HG02588 (cell line): ENCODE measurements around the gene SCGB3A1.

Experiments used
- ATAC-seq: cut with Tn5 transposase; IDR thresholded peaks from one replicate; pipeline ENCODE4 v1.9.1; 2021; ENCODE audit warnings: mild to moderate bottlenecking, moderate library complexity; ENCODE audit not compliant: unreplicated experiment

SCGB3A1 gene

DNA sequence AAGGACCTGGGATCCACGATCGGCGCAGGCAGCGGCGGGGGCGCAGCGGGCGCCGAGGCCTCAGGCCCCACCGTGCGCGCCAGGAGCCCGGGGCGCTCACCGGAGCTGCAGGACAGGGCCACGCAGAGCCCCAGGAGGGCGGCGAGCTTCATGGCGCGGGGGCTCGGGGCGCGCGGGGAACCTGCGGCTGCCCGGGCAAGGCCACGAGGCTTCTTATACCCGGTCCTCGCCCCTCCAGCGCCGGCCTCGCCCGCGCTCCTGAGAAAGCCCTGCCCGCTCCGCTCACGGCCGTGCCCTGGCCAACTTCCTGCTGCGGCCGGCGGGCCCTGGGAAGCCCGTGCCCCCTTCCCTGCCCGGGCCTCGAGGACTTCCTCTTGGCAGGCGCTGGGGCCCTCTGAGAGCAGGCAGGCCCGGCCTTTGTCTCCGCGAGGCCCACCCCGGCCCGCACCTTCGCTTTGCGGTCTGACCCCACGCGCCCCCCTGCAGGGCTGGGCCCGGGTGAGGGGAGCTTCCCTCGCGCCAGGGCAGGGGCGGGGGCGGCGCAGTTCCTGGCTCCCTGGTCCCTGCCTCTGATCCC is at the start of gene SCGB3A1:
Gene SCGB3A1, minus strand, starts transcription at position 189 of the 577 bp plus-strand sequence. Its CDS starts 37 bp downstream, at position 152.
- ATAC-seq = no peak

- ATAC-seq = no peak
Measured at GRCh38 chr5:180640611-180640860, 49.2 kb upstream of the SCGB3A1 start.

DNA sequence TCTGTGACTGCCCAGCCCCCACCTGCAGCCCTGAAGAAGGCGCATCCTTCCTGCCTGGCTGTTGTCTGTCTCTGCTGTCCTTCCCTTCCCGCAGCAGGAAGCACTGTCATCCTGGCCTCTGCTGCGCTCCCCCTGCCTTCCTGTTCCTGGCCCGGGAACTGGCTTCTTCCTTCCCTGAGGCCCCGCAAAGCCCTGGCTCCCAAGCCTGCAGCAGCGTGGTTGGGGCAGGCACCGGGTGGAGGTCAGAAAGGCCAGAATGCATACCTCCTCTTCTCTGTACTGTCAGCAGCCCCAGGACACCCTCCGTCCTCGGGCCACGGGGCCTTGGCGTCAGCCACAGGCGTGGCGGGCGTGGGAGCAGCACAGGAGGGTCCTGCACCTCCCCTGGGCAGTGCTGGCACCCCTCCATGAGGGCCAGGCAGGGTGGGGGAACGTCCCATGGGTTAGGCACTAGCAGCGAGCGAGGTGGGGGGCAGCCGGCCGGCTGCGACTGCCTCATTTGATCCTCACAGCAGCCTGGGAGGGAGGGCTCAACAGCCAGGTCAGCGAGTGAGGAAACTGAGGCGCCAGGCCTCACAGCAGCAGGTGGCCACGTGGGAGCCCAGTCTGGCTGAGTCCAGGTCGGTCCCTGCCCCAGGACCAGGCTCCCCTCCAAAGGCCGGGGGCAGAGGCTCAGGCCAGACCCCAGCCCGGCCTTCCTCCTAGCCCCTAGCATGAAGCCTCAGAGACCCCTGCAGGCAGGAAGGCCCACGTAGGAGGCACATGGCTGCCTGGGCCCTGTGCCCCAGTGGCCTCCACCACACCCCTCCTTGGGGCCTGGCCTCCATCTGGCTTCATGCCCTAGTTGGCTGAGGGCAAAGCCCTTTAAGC is 48.7 kb upstream of the SCGB3A1 start:
- no peak for ATAC-seq

- ATAC-seq = no peak
Measured at GRCh38 chr5:180639287-180639686, 48.0 kb upstream of the SCGB3A1 start.

GRCh38 chr5:180637962-180638680 is 46.8 kb upstream of the SCGB3A1 start:
- ATAC-seq = no peak

- no peak for ATAC-seq
Measured at GRCh38 chr5:180636403-180637075, 45.2 kb upstream of the SCGB3A1 start.

- no peak for ATAC-seq
Measured at GRCh38 chr5:180636016-180636402, 44.7 kb upstream of the SCGB3A1 start.

DNA sequence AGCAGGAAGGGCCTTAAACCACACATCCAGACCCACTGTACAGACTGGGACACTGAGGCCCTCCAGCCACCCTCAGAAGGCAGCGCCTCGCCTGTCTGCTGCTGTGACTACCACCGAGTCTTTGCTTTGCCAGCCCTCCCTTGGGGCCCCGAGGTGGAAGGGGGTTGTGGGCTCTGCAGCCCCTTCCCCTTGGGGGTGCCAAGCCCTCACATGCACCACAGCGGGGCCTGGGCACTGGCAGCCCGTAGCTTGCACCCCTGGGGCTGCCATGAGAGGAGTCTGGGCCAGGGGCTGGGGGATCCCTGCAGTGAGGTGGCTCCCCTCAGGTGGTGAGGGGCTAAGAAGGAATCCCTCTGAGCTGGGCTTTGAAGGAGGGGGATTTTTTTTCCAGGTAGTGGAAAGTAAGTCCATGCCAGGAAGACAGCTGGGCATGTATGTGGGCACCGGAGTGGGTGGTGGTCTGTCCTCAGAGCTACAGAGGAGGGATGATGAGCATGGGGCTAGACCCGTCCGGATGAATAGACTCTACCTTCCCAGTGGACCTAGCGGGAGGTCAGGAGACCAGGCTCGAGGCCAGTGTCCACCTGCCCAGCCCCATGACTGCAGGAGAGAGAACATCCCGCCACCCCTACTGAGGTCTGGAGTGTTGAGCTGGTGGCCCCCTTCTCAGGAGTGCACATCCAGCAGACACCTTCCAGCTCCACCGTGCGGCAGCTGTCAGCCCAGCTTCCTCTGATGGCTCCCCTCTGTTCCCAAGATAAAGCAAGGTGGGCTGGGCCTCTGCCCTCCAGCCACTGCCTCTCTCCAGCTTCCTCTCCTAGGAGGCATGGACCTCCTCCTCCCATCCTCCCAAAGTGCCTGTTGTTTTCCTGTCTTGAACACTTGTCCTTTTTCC is 42.2 kb upstream of the SCGB3A1 start:
- no peak for ATAC-seq

- no peak for ATAC-seq
Measured at GRCh38 chr5:180632768-180633167, 41.5 kb upstream of the SCGB3A1 start.

DNA sequence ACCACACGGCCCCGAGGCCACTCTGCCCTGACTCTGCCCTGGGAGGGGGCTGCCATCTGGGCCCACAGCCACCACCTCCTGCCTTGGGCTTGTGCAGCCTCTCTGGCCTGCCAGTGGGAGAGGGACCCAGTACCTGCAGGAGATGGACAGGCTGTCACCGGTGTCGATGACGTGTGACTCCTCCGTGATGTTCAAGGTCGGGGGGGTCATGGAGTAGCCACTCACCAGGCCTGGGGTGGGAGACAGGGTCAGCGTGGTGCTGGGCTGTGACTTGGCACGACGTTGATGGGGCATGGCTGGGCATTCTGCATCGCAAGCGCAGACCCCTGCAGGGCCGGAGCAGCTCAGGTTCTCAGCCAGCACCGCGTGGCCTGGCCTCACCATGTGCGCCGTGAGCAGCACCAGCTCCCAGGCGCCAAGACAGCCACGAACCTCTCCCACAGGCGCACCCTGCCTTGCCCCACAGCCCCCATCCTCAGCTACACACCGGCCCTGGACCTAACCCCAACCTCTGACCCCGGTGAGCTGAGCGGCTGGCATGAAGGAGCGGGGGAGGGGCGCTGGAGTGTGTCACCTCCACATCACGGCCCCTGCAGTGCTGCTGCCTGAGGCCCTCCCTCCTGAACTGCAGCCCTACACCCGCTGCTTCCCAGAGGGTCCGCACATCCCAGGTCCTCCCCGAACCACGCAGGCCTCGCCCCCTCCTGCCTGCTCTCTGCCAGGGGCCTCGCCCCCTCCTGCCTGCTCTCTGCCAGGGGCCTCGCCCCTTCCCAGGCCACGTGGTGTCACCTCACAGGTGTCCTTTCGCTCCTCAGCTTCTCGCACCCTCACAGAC is 40.5 kb upstream of the SCGB3A1 start:
- ATAC-seq = no peak

GRCh38 chr5:180630426-180630825 is 39.1 kb upstream of the SCGB3A1 start:
- ATAC-seq = no peak

DNA sequence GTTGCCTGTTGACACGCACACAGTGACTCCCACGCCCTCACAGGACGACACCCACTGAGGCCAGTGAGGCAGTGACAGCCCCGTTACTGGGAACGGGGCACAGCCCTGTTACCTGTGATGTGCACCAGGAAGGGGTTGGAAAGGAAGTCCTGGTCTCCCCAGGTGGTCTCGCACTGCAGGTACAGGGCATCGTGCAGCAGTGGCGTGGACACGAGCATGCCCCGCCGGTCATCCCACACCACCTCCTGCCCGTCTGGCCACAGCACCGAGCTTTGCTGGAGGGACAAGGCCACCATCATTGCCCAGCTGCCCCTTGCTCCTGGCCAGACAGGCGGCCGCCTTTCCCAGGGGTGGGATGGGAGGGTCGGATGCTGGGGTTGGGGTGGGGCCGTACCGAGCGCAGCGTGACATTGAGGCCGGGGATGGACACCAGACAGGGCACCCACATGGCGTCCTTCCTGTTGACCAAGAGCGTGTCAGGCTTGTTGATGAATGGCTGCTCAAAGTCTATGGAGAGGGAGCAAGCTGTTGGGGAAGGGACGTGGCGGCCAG is 38.6 kb upstream of the SCGB3A1 start:
- no peak for ATAC-seq

DNA sequence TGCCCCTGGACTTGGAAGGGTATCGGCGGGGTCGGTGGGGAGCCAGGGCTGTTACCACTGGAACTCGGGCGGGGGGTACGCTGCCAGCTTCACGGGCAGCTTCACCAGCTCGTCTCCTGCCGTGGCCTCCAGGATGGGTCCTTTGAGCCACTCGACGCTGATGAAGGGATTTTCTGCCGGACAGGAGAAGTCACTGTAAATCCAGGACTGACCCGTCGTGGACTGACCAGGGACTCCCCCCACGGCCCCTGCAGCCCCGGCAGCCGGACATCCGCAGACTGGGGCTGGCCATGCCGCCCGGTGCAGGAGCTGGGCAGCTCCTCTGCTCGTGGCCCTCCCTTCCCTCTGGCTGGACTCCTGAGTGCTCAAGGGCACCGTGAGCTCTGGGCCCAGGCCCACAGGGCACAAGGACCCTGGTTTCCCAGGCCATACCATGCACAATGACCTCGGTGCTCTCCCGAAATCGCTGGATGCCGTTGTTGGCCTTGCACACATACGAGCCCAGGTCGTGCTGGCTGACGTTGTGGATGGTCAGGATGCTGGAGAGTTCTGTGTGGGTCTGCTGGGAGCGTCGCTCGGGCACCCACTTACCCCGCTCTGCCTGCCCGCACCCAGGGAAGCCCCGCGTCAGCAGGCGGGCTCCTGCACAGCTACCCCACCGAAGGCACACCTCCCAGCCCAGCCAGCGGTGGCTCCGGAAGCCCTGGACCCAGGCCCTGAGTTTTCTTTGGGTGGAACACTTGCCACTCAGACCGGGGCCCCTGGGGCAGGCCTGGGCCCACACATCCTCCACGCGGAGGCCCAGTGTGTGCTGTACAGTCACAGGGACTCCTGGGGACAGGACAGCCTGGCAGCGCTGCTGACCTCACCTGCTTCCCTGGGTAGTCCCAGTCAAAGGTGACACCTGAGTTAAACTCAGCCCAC is 37.8 kb upstream of the SCGB3A1 start:
- no peak for ATAC-seq

GRCh38 chr5:180628211-180628610 is 36.9 kb upstream of the SCGB3A1 start:
- ATAC-seq = no peak

- no peak for ATAC-seq
Measured at GRCh38 chr5:180627386-180628120, 36.3 kb upstream of the SCGB3A1 start.

DNA sequence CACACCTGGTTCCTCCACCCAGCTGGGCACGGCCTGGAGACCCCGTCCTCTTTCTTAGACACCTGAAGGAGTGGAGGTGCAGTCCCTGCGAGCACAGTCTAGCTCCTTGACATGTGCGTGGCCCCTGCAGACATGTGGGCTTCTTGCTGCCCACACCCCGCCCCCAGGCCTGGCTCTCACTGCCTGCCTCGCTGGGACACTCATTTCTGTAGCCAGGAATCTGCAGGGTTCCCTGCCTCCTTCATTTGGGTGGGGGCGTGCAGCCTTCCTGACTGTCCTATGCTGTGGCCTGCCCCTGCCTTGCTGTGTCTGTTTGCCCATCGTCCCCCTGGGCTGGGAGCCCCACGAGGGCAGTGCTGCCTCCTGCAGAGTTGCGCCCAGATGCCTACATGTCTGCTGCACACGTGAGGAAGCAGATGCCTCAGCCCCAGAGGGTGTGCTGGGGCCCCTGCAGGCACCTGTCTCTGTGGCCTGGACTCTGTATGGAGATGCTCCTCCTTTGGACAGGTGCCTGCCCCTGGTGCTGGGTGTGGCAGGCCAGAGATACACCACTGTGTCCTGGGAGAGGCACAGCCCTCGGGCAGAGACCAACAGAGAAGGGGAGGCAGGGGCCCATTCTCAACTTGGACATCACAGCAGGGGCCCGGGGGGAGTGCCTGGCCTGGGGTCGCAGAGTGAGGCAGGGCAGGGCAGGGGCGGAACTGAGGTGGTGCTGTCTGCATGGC is 35.5 kb upstream of the SCGB3A1 start:
- ATAC-seq = no peak
